ENCODE results near the gene IGF2R.

IGF2R gene

DNA sequence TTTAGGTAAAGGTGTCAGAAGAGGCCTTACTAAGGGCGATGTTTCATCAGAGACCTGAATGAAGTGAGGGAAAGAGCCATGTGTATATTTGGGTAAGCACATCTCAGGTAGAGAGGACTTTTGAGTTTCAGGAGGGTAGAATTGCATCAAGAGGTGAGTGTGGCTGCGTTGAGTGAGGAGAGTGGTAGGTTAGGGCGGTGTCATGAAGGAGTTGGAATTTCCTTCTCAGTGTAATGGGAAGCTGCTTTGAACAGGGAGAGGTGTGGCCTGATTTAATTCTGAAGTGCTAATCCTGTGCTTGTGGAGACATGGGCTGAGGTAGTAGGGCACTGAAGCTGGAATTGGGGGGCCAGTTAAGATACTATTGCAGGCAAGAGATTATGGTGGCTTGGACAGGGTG is 53.9 kb downstream of the IGF2R start:
- Histone ChIP-seq H3K27ac (no peak overlapping the region), H3K27me3 (ENCODE audit: control insufficient read depth, insufficient read depth, low read length) (no peaks in the 10 kb centered on the region), H2AFZ (no peak overlapping the region), H3K4me2 (ENCODE audit: low read length) (no peak overlapping the region), H3K4me1 (no peaks in the 10 kb centered on the region), H3K4me3 (ENCODE audit: low read depth, low read length) (no peak overlapping the region), H3K9me3 (ENCODE audit: control insufficient read depth, low read length) (no peaks in the 10 kb centered on the region), H3K9ac (no peak overlapping the region), H3K36me3 (ENCODE audit: control insufficient read depth, insufficient read depth, low read length) (no peaks in the 10 kb centered on the region), H3K79me2 (no peaks in the 10 kb centered on the region)
- no peak for TF ChIP-seq CTCF (IDR thresholded peaks at IDR 0.05)

DNA sequence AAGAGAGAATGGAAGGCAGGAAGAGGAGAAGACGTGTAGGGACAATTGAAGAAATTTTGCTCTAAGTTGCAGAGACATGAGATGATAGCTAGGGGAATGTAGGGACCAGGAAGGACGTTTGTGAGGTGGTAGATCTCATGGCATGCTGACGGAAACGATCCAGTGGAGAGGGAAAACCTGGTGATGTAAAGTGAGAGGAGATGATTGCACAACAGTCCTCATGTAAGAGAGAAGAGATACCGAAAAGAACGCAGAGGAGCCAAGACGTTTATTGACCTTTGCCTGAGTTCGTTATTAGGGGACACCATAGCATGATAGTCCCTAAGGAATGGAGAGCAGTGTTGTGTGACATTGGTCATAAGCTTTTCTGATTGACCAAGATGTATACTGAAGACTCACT is 55.3 kb downstream of the IGF2R start:
- H3K27me3 ChIP-seq (ENCODE audit: control insufficient read depth, insufficient read depth, low read length), result no peaks in the 10 kb centered on the region
- no peaks in the 10 kb centered on the region for H3K4me1 ChIP-seq
- no peak overlapping the region for H3K27ac ChIP-seq
- no peak overlapping the region for H3K4me3 ChIP-seq (ENCODE audit: low read depth, low read length)
- H3K9ac ChIP-seq, result no peak overlapping the region
- no peaks in the 10 kb centered on the region for H3K36me3 ChIP-seq (ENCODE audit: control insufficient read depth, insufficient read depth, low read length)
- H3K9me3 ChIP-seq (ENCODE audit: control insufficient read depth, low read length), result no peaks in the 10 kb centered on the region
- H3K4me2 ChIP-seq (ENCODE audit: low read length), result no peak overlapping the region
- H2AFZ ChIP-seq, result no peak overlapping the region
- no peaks in the 10 kb centered on the region for H3K79me2 ChIP-seq
- TF ChIP-seq CTCF (IDR thresholded peaks at IDR 0.05), result no peak

DNA sequence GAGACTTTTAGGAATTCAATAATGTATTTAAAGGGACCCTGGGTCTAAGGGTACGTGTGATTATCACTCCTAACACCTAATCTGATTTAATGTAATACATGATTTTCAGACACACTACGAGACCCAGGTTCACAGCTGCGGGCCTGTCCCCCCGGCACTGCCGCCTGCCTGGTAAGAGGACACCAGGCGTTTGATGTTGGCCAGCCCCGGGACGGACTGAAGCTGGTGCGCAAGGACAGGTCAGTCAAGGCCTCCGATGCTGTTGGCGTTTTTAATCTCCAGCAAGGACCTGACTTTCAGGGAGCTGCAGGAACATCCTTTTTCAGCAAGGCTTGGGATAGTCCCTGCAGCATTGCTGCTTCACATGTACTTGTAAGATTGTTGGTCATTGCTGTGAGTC is 58.2 kb downstream of the IGF2R start:
- no peak overlapping the region for H2AFZ ChIP-seq
- no peaks in the 10 kb centered on the region for H3K36me3 ChIP-seq (ENCODE audit: control insufficient read depth, insufficient read depth, low read length)
- TF ChIP-seq CTCF (IDR thresholded peaks at IDR 0.05), result no peak

GRCh38 chr6:160027931-160028330 is 59.0 kb downstream of the IGF2R start:
- Histone ChIP-seq H3K27me3 (ENCODE audit: control insufficient read depth, insufficient read depth, low read length) (no peaks in the 10 kb centered on the region), H3K9me3 (ENCODE audit: control insufficient read depth, low read length) (no peaks in the 10 kb centered on the region), H3K4me3 (ENCODE audit: low read depth, low read length) (no peak overlapping the region), H3K79me2 (no peaks in the 10 kb centered on the region), H3K36me3 (ENCODE audit: control insufficient read depth, insufficient read depth, low read length) (no peaks in the 10 kb centered on the region), H2AFZ (no peak overlapping the region), H3K27ac (no peak overlapping the region), H3K4me1 (peaks cover 3% of the 10 kb centered on the region), H3K9ac (no peak overlapping the region), H3K4me2 (ENCODE audit: low read length) (no peak overlapping the region)
- no peak for TF ChIP-seq CTCF (IDR thresholded peaks at IDR 0.05)

More for the DNA sequence above, 58.2 kb downstream of the IGF2R start:
- no peak overlapping the region for H3K9ac ChIP-seq
- peaks cover 3% of the 10 kb centered on the region for H3K4me1 ChIP-seq
- no peaks in the 10 kb centered on the region for H3K27me3 ChIP-seq (ENCODE audit: control insufficient read depth, insufficient read depth, low read length)
- no peak overlapping the region for H3K27ac ChIP-seq
- no peak overlapping the region for H3K4me2 ChIP-seq (ENCODE audit: low read length)
- H3K79me2 ChIP-seq, result no peaks in the 10 kb centered on the region
- no peak overlapping the region for H3K4me3 ChIP-seq (ENCODE audit: low read depth, low read length)
- H3K9me3 ChIP-seq (ENCODE audit: control insufficient read depth, low read length), result no peaks in the 10 kb centered on the region

- H3K4me2 ChIP-seq (ENCODE audit: low read length), result no peak overlapping the region
- H3K27me3 ChIP-seq (ENCODE audit: control insufficient read depth, insufficient read depth, low read length), result no peaks in the 10 kb centered on the region
- no peaks in the 10 kb centered on the region for H3K79me2 ChIP-seq
- peaks cover 3% of the 10 kb centered on the region for H3K4me1 ChIP-seq
- H3K4me3 ChIP-seq (ENCODE audit: low read depth, low read length), result no peak overlapping the region
- H2AFZ ChIP-seq, result no peak overlapping the region
- H3K27ac ChIP-seq, result no peak overlapping the region
- no peaks in the 10 kb centered on the region for H3K9me3 ChIP-seq (ENCODE audit: control insufficient read depth, low read length)
- TF ChIP-seq CTCF (IDR thresholded peaks at IDR 0.05), result no peak
- no peaks in the 10 kb centered on the region for H3K36me3 ChIP-seq (ENCODE audit: control insufficient read depth, insufficient read depth, low read length)
- H3K9ac ChIP-seq, result no peak overlapping the region
Observed at GRCh38 chr6:160028487-160029275, 59.8 kb downstream of the IGF2R start.

Data from parathyroid adenoma (tissue), 2 donors.